HepG2 (cell line): ENCODE results near the gene CALM1. TPM values are rescaled to one million over a fixed set of nuclear protein-coding genes. Genes with fewer than 3 reads are reported as not detected.
A peak's percentile ranks its signal among the peaks of the same experiment; 100 is the strongest.

ENCODE experiments used
- ARID2 ChIP-seq: sonication (generic); formaldehyde crosslinking; IDR thresholded peaks from 2 replicates; pipeline ENCODE4 v1.8.1; 2022; ENCODE audit warnings: mild to moderate bottlenecking, missing genetic modification reagents, borderline replicate concordance
- ARID4A ChIP-seq: sonication (generic); formaldehyde crosslinking; IDR thresholded peaks from 2 replicates; pipeline ENCODE4 v1.5.0; 2020; ENCODE audit warnings: mild to moderate bottlenecking, missing genetic modification reagents, borderline replicate concordance
- CENPT ChIP-seq: sonication (generic); formaldehyde crosslinking; IDR thresholded peaks from 2 replicates; pipeline ENCODE4 v1.8.0; 2022; ENCODE audit warnings: low read depth, mild to moderate bottlenecking, moderate library complexity, missing genetic modification reagents
- GTF3A ChIP-seq: sonication (generic); formaldehyde crosslinking; conservative IDR thresholded peaks from 2 replicates; pipeline ENCODE4 v1.4.0; 2020; ENCODE audit warnings: mild to moderate bottlenecking, missing genetic modification reagents
- HMGXB4 ChIP-seq, 2 experiments: sonication (generic) in 1 of 2; formaldehyde crosslinking in 1 of 2; IDR thresholded peaks; 2 replicates each; pipeline versions ENCODE4 v1.4.0 to v1.6.1; 2018 to 2020; ENCODE audit warnings: missing genetic modification reagents in 2 of 2, borderline replicate concordance in 1 of 2, low read depth in 1 of 2, mild to moderate bottlenecking in 1 of 2, missing biosample characterization in 1 of 2
- HNRNPK ChIP-seq: fragments of 200-400 bp; formaldehyde crosslinking; IDR thresholded peaks from 2 replicates; pipeline ENCODE4 v1.6.1; 2018; ENCODE audit warnings: low read length, low read depth, moderate library complexity, mild to moderate bottlenecking; ENCODE audit not compliant: poor library complexity, severe bottlenecking
- JDP2 ChIP-seq: sonication (generic); formaldehyde crosslinking; IDR thresholded peaks from 2 replicates; pipeline ENCODE4 v1.8.1; 2022; ENCODE audit warnings: missing genetic modification reagents, borderline replicate concordance
- KDM3A ChIP-seq: IDR thresholded peaks from 2 replicates; pipeline ENCODE4 v1.6.1; 2018; ENCODE audit warnings: low read depth, missing compliant biosample characterization
- PHF21A ChIP-seq: sonication (generic); formaldehyde crosslinking; IDR thresholded peaks from 2 replicates; pipeline ENCODE4 v1.5.0; 2020; ENCODE audit warnings: mild to moderate bottlenecking, missing genetic modification reagents
- PRMT3 ChIP-seq: sonication (generic); formaldehyde crosslinking; IDR thresholded peaks from 2 replicates; pipeline ENCODE4 v1.8.1; 2022; ENCODE audit warnings: low read depth, mild to moderate bottlenecking, moderate library complexity, missing genetic modification reagents, borderline replicate concordance
- RNF2 ChIP-seq: fragments of 450-650 bp; conservative IDR thresholded peaks from 2 replicates; pipeline ENCODE4 v1.6.1; 2016; ENCODE audit warnings: low read depth
- ZC3H13 ChIP-seq: sonication (generic); formaldehyde crosslinking; IDR thresholded peaks from 2 replicates; pipeline ENCODE4 v1.8.1; 2023; ENCODE audit warnings: mild to moderate bottlenecking, missing genetic modification reagents, moderate library complexity
- ZNF234 ChIP-seq: sonication (generic); formaldehyde crosslinking; conservative IDR thresholded peaks from 2 replicates; pipeline ENCODE4 v1.5.1; 2020; ENCODE audit warnings: mild to moderate bottlenecking, missing genetic modification reagents
- ZNF7 ChIP-seq: IDR thresholded peaks from 2 replicates; pipeline ENCODE4 v1.6.1; 2016; ENCODE audit warnings: missing biosample characterization, missing genetic modification reagents
- ZNF839 ChIP-seq: sonication (generic); formaldehyde crosslinking; IDR thresholded peaks from 2 replicates; pipeline ENCODE4 v1.4.0; 2020; ENCODE audit warnings: missing genetic modification reagents, mild to moderate bottlenecking, borderline replicate concordance
- ZSCAN12 ChIP-seq: sonication (generic); formaldehyde crosslinking; IDR thresholded peaks from 2 replicates; pipeline ENCODE4 v1.9.0; 2021; ENCODE audit warnings: mild to moderate bottlenecking, missing genetic modification reagents
- polyA plus RNA-seq, 8 experiments: library from polyadenylated mRNA; depleted of rRNA in 3 of 8; stranded (reverse) in 7 of 8; unstranded in 1 of 8; fragments of >200 nt; fragmentation: Illumina TruSeq in 4 of 8; extraction: Trizol in 4 of 8; gene quantifications; 2 replicates each; pipeline versions ENCODE4 v1.2.1 to v1.2.3, GENCODE V29; 2011 to 2016; ENCODE audit warnings: low read depth in 4 of 8, missing spikeins in 1 of 8, mixed read lengths in 1 of 8; ENCODE audit not compliant: insufficient read depth in 1 of 8
- total RNA-seq, 5 experiments: library from RNA; depleted of rRNA; stranded (reverse); fragments of >200 nt; fragmentation: Illumina TruSeq; extraction: Trizol; gene quantifications; 2 replicates each; pipeline ENCODE4 v1.2.3, GENCODE V29; 2016; ENCODE audit warnings: low read depth in 1 of 5
- TF ChIP-seq, protein P1 (sequence below): sonication (generic); formaldehyde crosslinking; conservative IDR thresholded peaks from 2 replicates; pipeline ENCODE4 v1.4.0; 2020; ENCODE audit warnings: missing genetic modification reagents
- TF ChIP-seq, protein P2 (sequence below): sonication (generic); formaldehyde crosslinking; IDR thresholded peaks from 2 replicates; pipeline ENCODE4 v1.4.0; 2020; ENCODE audit warnings: missing genetic modification reagents, borderline replicate concordance

Gene CALM1
- total and polyA plus RNA-seq, 2 of the 13 experiments (the other 11 are each of a cell fraction or from before 2014, with no cell fraction given) = 110 to 238 TPM

GRCh38 chr14:90397425-90398314 is 841 bp downstream of the CALM1 start (continued):
- no peak for TF ChIP-seq ZSCAN12 (CRISPR knock-in tag)
- no peak for TF ChIP-seq ZNF839 (CRISPR knock-in tag)
- TF ChIP-seq GTF3A (CRISPR knock-in tag) = no peak
- no peak for TF ChIP-seq KDM3A (CRISPR knock-in tag)
- TF ChIP-seq HNRNPK = peak; percentile 90
- no peak for TF ChIP-seq JDP2 (CRISPR knock-in tag)
- no peak for TF ChIP-seq CENPT (CRISPR knock-in tag)
- no peak; a peak in 1 of 4 replicates for TF ChIP-seq HMGXB4 (CRISPR knock-in tag; IDR thresholded peaks at IDR 0.05; ENCODE audit: borderline replicate concordance in 1 of 2, low read depth in 1 of 2)
- no peak for TF ChIP-seq PHF21A (CRISPR knock-in tag)
- no peak for TF ChIP-seq ZC3H13 (CRISPR knock-in tag)
- TF ChIP-seq ARID2 (CRISPR knock-in tag) = no peak
- TF ChIP-seq ZNF7 (CRISPR knock-in tag) = no peak
- TF ChIP-seq ARID4A (CRISPR knock-in tag) = peak; percentile 39; the same call in 1 of the 2 replicates
- no peak for TF ChIP-seq ZNF234
- no peak for TF ChIP-seq PRMT3 (CRISPR knock-in tag)
- TF ChIP-seq, protein P1, sequence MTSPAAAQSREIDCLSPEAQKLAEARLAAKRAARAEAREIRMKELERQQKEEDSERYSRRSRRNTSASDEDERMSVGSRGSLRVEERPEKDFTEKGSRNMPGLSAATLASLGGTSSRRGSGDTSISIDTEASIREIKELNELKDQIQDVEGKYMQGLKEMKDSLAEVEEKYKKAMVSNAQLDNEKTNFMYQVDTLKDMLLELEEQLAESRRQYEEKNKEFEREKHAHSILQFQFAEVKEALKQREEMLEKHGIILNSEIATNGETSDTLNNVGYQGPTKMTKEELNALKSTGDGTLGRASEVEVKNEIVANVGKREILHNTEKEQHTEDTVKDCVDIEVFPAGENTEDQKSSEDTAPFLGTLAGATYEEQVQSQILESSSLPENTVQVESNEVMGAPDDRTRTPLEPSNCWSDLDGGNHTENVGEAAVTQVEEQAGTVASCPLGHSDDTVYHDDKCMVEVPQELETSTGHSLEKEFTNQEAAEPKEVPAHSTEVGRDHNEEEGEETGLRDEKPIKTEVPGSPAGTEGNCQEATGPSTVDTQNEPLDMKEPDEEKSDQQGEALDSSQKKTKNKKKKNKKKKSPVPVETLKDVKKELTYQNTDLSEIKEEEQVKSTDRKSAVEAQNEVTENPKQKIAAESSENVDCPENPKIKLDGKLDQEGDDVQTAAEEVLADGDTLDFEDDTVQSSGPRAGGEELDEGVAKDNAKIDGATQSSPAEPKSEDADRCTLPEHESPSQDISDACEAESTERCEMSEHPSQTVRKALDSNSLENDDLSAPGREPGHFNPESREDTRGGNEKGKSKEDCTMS (CRISPR knock-in tag) = no peak
- no peak for TF ChIP-seq RNF2
- TF ChIP-seq, protein P2, sequence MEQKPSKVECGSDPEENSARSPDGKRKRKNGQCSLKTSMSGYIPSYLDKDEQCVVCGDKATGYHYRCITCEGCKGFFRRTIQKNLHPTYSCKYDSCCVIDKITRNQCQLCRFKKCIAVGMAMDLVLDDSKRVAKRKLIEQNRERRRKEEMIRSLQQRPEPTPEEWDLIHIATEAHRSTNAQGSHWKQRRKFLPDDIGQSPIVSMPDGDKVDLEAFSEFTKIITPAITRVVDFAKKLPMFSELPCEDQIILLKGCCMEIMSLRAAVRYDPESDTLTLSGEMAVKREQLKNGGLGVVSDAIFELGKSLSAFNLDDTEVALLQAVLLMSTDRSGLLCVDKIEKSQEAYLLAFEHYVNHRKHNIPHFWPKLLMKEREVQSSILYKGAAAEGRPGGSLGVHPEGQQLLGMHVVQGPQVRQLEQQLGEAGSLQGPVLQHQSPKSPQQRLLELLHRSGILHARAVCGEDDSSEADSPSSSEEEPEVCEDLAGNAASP = no peak
